Fibroblast of skin of right biceps (primary cell): Measurements from ENCODE around the gene PJVK.
"Not testable (repeated sequence)": the region's sequence is repeated elsewhere in the genome, so short reads cannot be mapped to it uniquely, and the experiment has no call there.

Experiments
- DNase-seq: peaks from one replicate; pipeline ENCODE4 v3.0.0-alpha.2; 2013

The PJVK gene

GRCh38 chr2:178450774-178451525, at the start of gene PJVK, which contains the start of gene PRKRA:
TSS of gene PJVK (plus strand) at chr2:178451378. CDS start at chr2:178453410, 2,032 bp downstream.
TSS of gene PRKRA (minus strand) at chr2:178451175. CDS start at chr2:178451030, 145 bp downstream.
- peak; percentile 97 for DNase-seq

GRCh38 chr2:178401994-178402437, 49.2 kb upstream of the PJVK start:
- no peak for DNase-seq

GRCh38 chr2:178403671-178404306, 47.4 kb upstream of the PJVK start:
- DNase-seq = no peak

GRCh38 chr2:178404368-178404767, 46.8 kb upstream of the PJVK start:
- peak; percentile 33 for DNase-seq

GRCh38 chr2:178409261-178409660, 41.9 kb upstream of the PJVK start:
- DNase-seq = no peak

- DNase-seq = no peak
Measured at GRCh38 chr2:178412047-178412446, 39.1 kb upstream of the PJVK start.

- DNase-seq = not testable (repeated sequence)
Measured at GRCh38 chr2:178412453-178412852, 38.7 kb upstream of the PJVK start.

- DNase-seq = peak; percentile 84
Measured at GRCh38 chr2:178413472-178414265, 37.5 kb upstream of the PJVK start.

GRCh38 chr2:178414266-178415247, 36.6 kb upstream of the PJVK start:
- peak; percentile 95 for DNase-seq

- DNase-seq = no peak
Measured at GRCh38 chr2:178415979-178416378, 35.2 kb upstream of the PJVK start.

- no peak for DNase-seq
Measured at GRCh38 chr2:178417916-178418315, 33.3 kb upstream of the PJVK start.

GRCh38 chr2:178418426-178418825, 32.8 kb upstream of the PJVK start:
- DNase-seq = no peak

- DNase-seq = no peak
Measured at GRCh38 chr2:178419123-178419522, 32.1 kb upstream of the PJVK start.

GRCh38 chr2:178420463-178420999, 30.6 kb upstream of the PJVK start:
- DNase-seq = no peak

- DNase-seq = no peak
Measured at GRCh38 chr2:178422097-178422496, 29.1 kb upstream of the PJVK start.

GRCh38 chr2:178423746-178424145, 27.4 kb upstream of the PJVK start:
- not testable (repeated sequence) for DNase-seq

- DNase-seq = no peak
Measured at GRCh38 chr2:178425255-178425827, 25.8 kb upstream of the PJVK start.

- DNase-seq = no peak
Measured at GRCh38 chr2:178426388-178426787, 24.8 kb upstream of the PJVK start.

- no peak for DNase-seq
Measured at GRCh38 chr2:178427458-178427857, 23.7 kb upstream of the PJVK start.

- no peak for DNase-seq
Measured at GRCh38 chr2:178428396-178428806, 22.8 kb upstream of the PJVK start.

- no peak for DNase-seq
Measured at GRCh38 chr2:178429336-178429735, 21.8 kb upstream of the PJVK start.
